Body of pancreas (tissue), 4 donors: ENCODE data around the gene SOBP.

Source experiments
- CTCF ChIP-seq, 7 experiments: fragments of 450-650 bp in 4 of 7; fragments of 200-600 bp in 3 of 7; sonication (generic) in 3 of 7; IDR thresholded peaks; one replicate each; pipeline ENCODE4 v1.5.1; 2016 to 2019; ENCODE audit warnings: antibody characterized with exemption in 7 of 7
- POLR2A ChIP-seq, 3 donors: fragments of 450-650 bp; IDR thresholded peaks; one replicate each; pipeline ENCODE4 v1.6.1; 2016; ENCODE audit warnings: antibody characterized with exemption in 3 of 3, mild to moderate bottlenecking in 2 of 3

- no peak for TF ChIP-seq CTCF (IDR thresholded peaks at IDR 0.05)
- no peak for TF ChIP-seq POLR2A (IDR thresholded peaks at IDR 0.05)
Measured at GRCh38 chr6:107646776-107647438, 157.0 kb downstream of the SOBP start.
